Measurements from ENCODE around the gene PKNOX2. TPM values are rescaled to one million over a fixed set of nuclear protein-coding genes. Genes with fewer than 3 reads are reported as not detected.

Gene PKNOX2
- total and polyA plus RNA-seq, 4 donors, result 0.14 to 0.29 (median 0.24) TPM

GRCh38 chr11:125306476-125306875 is 141.9 kb downstream of the PKNOX2 start:
- TF ChIP-seq SP1 (IDR thresholded peaks at IDR 0.05), result no peak
- TF ChIP-seq GABPA (IDR thresholded peaks at IDR 0.05 in 1 of 2, conservative IDR thresholded peaks at IDR 0.05 in 1 of 2), result no peak
- TF ChIP-seq HNF4G (IDR thresholded peaks at IDR 0.05), result no peak
- TF ChIP-seq, protein P1, sequence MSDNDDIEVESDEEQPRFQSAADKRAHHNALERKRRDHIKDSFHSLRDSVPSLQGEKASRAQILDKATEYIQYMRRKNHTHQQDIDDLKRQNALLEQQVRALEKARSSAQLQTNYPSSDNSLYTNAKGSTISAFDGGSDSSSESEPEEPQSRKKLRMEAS (IDR thresholded peaks at IDR 0.05), result no peak
- TF ChIP-seq TAF1 (conservative IDR thresholded peaks at IDR 0.05), result no peak
- TF ChIP-seq, protein P2, sequence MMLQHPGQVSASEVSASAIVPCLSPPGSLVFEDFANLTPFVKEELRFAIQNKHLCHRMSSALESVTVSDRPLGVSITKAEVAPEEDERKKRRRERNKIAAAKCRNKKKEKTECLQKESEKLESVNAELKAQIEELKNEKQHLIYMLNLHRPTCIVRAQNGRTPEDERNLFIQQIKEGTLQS (IDR thresholded peaks at IDR 0.05), result no peak
- no peak for TF ChIP-seq FOXA1 (IDR thresholded peaks at IDR 0.05)
- TF ChIP-seq HNF4A (conservative IDR thresholded peaks at IDR 0.05), result no peak
- no peak for TF ChIP-seq JUND (IDR thresholded peaks at IDR 0.05)
- TF ChIP-seq RAD21 (IDR thresholded peaks at IDR 0.05), result no peak
- TF ChIP-seq EGR1 (IDR thresholded peaks at IDR 0.05; ENCODE audit: low read depth in 2 of 2), result no peak
- no peak for TF ChIP-seq YY1 (IDR thresholded peaks at IDR 0.05)
- TF ChIP-seq, protein P3, sequence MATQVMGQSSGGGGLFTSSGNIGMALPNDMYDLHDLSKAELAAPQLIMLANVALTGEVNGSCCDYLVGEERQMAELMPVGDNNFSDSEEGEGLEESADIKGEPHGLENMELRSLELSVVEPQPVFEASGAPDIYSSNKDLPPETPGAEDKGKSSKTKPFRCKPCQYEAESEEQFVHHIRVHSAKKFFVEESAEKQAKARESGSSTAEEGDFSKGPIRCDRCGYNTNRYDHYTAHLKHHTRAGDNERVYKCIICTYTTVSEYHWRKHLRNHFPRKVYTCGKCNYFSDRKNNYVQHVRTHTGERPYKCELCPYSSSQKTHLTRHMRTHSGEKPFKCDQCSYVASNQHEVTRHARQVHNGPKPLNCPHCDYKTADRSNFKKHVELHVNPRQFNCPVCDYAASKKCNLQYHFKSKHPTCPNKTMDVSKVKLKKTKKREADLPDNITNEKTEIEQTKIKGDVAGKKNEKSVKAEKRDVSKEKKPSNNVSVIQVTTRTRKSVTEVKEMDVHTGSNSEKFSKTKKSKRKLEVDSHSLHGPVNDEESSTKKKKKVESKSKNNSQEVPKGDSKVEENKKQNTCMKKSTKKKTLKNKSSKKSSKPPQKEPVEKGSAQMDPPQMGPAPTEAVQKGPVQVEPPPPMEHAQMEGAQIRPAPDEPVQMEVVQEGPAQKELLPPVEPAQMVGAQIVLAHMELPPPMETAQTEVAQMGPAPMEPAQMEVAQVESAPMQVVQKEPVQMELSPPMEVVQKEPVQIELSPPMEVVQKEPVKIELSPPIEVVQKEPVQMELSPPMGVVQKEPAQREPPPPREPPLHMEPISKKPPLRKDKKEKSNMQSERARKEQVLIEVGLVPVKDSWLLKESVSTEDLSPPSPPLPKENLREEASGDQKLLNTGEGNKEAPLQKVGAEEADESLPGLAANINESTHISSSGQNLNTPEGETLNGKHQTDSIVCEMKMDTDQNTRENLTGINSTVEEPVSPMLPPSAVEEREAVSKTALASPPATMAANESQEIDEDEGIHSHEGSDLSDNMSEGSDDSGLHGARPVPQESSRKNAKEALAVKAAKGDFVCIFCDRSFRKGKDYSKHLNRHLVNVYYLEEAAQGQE (IDR thresholded peaks at IDR 0.05), result no peak
- no peaks in the 10 kb centered on the region for H3K9me3 ChIP-seq (ENCODE audit: control insufficient read depth in 4 of 4, low read length in 3 of 4)
- H3K9ac ChIP-seq (ENCODE audit: low read depth in 1 of 2, low read length in 2 of 2), result no peak overlapping the region
- H3K27ac ChIP-seq (ENCODE audit: low read depth in 1 of 2, low read length in 2 of 2), result no peak overlapping the region
- H3K4me1 ChIP-seq (ENCODE audit: control insufficient read depth in 4 of 4, insufficient read depth in 4 of 4, low read length in 3 of 4), result no peaks in the 10 kb centered on the region
- WGBS, result 80% methylated on average over 7 of the region's 7 CpGs
- H3K27me3 ChIP-seq (ENCODE audit: control insufficient read depth in 4 of 4, insufficient read depth in 4 of 4, low read length in 3 of 4), result no peaks in the 10 kb centered on the region
- no peak overlapping the region for H3K4me3 ChIP-seq (ENCODE audit: low read depth in 1 of 3, low read length in 3 of 3)
- H3K36me3 ChIP-seq (ENCODE audit: control insufficient read depth in 4 of 4, insufficient read depth in 3 of 4, low read depth in 1 of 4, low read length in 3 of 4), result no peaks in the 10 kb centered on the region
- DNase-seq (ENCODE audit: low spot score), result no peak

DNA sequence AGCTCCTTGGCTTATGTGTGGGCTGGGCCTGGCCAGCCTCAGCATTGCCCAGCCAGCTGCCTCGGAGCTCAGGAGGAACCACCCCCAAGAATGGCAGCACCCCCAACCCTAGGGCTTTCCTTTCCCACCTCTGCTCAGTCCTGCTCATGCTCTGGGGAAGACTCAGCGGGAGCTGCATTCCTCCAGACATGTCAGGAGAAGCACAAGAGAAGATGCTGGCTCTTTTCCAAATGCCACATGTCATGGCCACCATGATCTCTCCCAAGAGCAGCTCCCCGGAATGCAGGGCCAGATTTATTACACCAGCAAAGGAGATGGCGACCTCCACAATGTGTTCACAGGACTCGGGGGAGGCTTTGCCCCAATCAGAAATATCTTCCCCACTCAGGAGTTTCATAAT is 143.7 kb downstream of the PKNOX2 start:
- TF ChIP-seq YY1 (IDR thresholded peaks at IDR 0.05), result no peak
- no peak for TF ChIP-seq JUND (IDR thresholded peaks at IDR 0.05)
- no peak for TF ChIP-seq GABPA (IDR thresholded peaks at IDR 0.05 in 1 of 2, conservative IDR thresholded peaks at IDR 0.05 in 1 of 2)
- no peak for TF ChIP-seq NR2F2 (IDR thresholded peaks at IDR 0.05)
- TF ChIP-seq, protein P1 (IDR thresholded peaks at IDR 0.05), result no peak
- TF ChIP-seq, protein P2 (IDR thresholded peaks at IDR 0.05), result no peak
- Histone ChIP-seq H3K27ac (ENCODE audit: low read depth in 1 of 2, low read length in 2 of 2) (no peak overlapping the region), H3K4me3 (ENCODE audit: low read depth in 1 of 3, low read length in 3 of 3) (no peak overlapping the region), H3K36me3 (ENCODE audit: control insufficient read depth in 4 of 4, insufficient read depth in 3 of 4, low read depth in 1 of 4, low read length in 3 of 4) (no peaks in the 10 kb centered on the region), H3K27me3 (ENCODE audit: control insufficient read depth in 4 of 4, insufficient read depth in 4 of 4, low read length in 3 of 4) (no peaks in the 10 kb centered on the region), H3K9ac (ENCODE audit: low read depth in 1 of 2, low read length in 2 of 2) (no peak overlapping the region), H3K4me1 (ENCODE audit: control insufficient read depth in 4 of 4, insufficient read depth in 4 of 4, low read length in 3 of 4) (no peaks in the 10 kb centered on the region), H3K9me3 (ENCODE audit: control insufficient read depth in 4 of 4, low read length in 3 of 4) (no peaks in the 10 kb centered on the region)
- no peak for DNase-seq (ENCODE audit: low spot score)
- WGBS, result 89% methylated on average over 5 of the region's 5 CpGs

- Histone ChIP-seq H3K9ac (ENCODE audit: low read depth in 1 of 2, low read length in 2 of 2) (no peak overlapping the region), H3K4me3 (ENCODE audit: low read depth in 1 of 3, low read length in 3 of 3) (no peak overlapping the region), H3K27ac (ENCODE audit: low read depth in 1 of 2, low read length in 2 of 2) (no peak overlapping the region), H3K27me3 (ENCODE audit: control insufficient read depth in 4 of 4, insufficient read depth in 4 of 4, low read length in 3 of 4) (no peaks in the 10 kb centered on the region), H3K4me1 (ENCODE audit: control insufficient read depth in 4 of 4, insufficient read depth in 4 of 4, low read length in 3 of 4) (no peaks in the 10 kb centered on the region), H3K9me3 (ENCODE audit: control insufficient read depth in 4 of 4, low read length in 3 of 4) (no peaks in the 10 kb centered on the region), H3K36me3 (ENCODE audit: control insufficient read depth in 4 of 4, insufficient read depth in 3 of 4, low read depth in 1 of 4, low read length in 3 of 4) (no peaks in the 10 kb centered on the region)
- WGBS, result 83% methylated on average over 12 of the region's 12 CpGs
- DNase-seq (ENCODE audit: low spot score), result no peak
- TF ChIP-seq YY1 (IDR thresholded peaks at IDR 0.05), result no peak
- no peak for TF ChIP-seq RXRA (IDR thresholded peaks at IDR 0.05)
- TF ChIP-seq, protein P4, sequence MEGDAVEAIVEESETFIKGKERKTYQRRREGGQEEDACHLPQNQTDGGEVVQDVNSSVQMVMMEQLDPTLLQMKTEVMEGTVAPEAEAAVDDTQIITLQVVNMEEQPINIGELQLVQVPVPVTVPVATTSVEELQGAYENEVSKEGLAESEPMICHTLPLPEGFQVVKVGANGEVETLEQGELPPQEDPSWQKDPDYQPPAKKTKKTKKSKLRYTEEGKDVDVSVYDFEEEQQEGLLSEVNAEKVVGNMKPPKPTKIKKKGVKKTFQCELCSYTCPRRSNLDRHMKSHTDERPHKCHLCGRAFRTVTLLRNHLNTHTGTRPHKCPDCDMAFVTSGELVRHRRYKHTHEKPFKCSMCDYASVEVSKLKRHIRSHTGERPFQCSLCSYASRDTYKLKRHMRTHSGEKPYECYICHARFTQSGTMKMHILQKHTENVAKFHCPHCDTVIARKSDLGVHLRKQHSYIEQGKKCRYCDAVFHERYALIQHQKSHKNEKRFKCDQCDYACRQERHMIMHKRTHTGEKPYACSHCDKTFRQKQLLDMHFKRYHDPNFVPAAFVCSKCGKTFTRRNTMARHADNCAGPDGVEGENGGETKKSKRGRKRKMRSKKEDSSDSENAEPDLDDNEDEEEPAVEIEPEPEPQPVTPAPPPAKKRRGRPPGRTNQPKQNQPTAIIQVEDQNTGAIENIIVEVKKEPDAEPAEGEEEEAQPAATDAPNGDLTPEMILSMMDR (IDR thresholded peaks at IDR 0.05; ENCODE audit: low read depth, low read length, missing input control), result no peak
- no peak for TF ChIP-seq FOXA2 (IDR thresholded peaks at IDR 0.05)
- TF ChIP-seq HNF4A (conservative IDR thresholded peaks at IDR 0.05), result no peak
- TF ChIP-seq FOXA1 (IDR thresholded peaks at IDR 0.05), result no peak
- no peak for TF ChIP-seq JUND (IDR thresholded peaks at IDR 0.05)
- TF ChIP-seq, protein P1 (IDR thresholded peaks at IDR 0.05), result no peak
- TF ChIP-seq, protein P3 (IDR thresholded peaks at IDR 0.05), result no peak
Measured at GRCh38 chr11:125312391-125312790, 147.8 kb downstream of the PKNOX2 start.
